Measurements from ENCODE around the gene CLASP1. TPM values are rescaled to one million over a fixed set of nuclear protein-coding genes. Genes with fewer than 3 reads are reported as not detected.

CLASP1 gene
- total RNA-seq, 2 experiments from 2014 or later = 33.8 to 72.4 TPM

- intact Hi-C loops (cut with micrococcal nuclease; ENCODE audit: unreplicated experiment) = no loop called here
- H3K36me3 ChIP-seq (ENCODE audit: insufficient read depth, low read length) = peaks cover 18% of the 10 kb centered on the region; the same call in 1 of the 2 replicates
- no peak overlapping the region for H2AFZ ChIP-seq (ENCODE audit: low read length)
- no peak for DNase-seq (ENCODE audit: low spot score)
- 0 out of 2 replicates have a peak, but pooled peaks cover 3% of the 10 kb centered on the region for H3K79me2 ChIP-seq (ENCODE audit: insufficient read depth, low read depth, low read length)
- H4K20me1 ChIP-seq (ENCODE audit: insufficient read depth, low read length) = 0 out of 2 replicates have a peak, but pooled peaks cover 8% of the 10 kb centered on the region
- CTCF ChIA-PET (ENCODE audit: unreplicated experiment) = no interaction called here
- no peaks in the 10 kb centered on the region for H3K9me2 ChIP-seq (ENCODE audit: insufficient read depth, low read length)
- no peak overlapping the region for H3K4me3 ChIP-seq (ENCODE audit: low read depth, low read length, poor library complexity, severe bottlenecking)
- no peaks in the 10 kb centered on the region for H3K4me1 ChIP-seq (ENCODE audit: insufficient read depth, low read length, poor library complexity, severe bottlenecking)
- H3K27ac ChIP-seq (ENCODE audit: low read depth, low read length, poor library complexity, severe bottlenecking) = no peak overlapping the region
- no peak overlapping the region for H3K4me2 ChIP-seq (ENCODE audit: low read length)
- POLR2A ChIA-PET = interaction anchor here (0.5 kb wide), 1 partner anchor 496 kb away, joined by 3 read pairs; no protein-coding TSS in a partner anchor
- BruUV-seq (replicated peaks) = no TSS peak
- no peaks in the 10 kb centered on the region for H3K9me3 ChIP-seq (ENCODE audit: low read length)
- TF ChIP-seq, protein P1, sequence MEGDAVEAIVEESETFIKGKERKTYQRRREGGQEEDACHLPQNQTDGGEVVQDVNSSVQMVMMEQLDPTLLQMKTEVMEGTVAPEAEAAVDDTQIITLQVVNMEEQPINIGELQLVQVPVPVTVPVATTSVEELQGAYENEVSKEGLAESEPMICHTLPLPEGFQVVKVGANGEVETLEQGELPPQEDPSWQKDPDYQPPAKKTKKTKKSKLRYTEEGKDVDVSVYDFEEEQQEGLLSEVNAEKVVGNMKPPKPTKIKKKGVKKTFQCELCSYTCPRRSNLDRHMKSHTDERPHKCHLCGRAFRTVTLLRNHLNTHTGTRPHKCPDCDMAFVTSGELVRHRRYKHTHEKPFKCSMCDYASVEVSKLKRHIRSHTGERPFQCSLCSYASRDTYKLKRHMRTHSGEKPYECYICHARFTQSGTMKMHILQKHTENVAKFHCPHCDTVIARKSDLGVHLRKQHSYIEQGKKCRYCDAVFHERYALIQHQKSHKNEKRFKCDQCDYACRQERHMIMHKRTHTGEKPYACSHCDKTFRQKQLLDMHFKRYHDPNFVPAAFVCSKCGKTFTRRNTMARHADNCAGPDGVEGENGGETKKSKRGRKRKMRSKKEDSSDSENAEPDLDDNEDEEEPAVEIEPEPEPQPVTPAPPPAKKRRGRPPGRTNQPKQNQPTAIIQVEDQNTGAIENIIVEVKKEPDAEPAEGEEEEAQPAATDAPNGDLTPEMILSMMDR (conservative IDR thresholded peaks at IDR 0.05; ENCODE audit: low read length) = no peak
- TF ChIP-seq EZH2phosphoT487 (IDR thresholded peaks at IDR 0.05; ENCODE audit: borderline replicate concordance, low read depth, low read length) = no peak
Measured at GRCh38 chr2:121492409-121492808, 156.9 kb downstream of the CLASP1 start.

DNA sequence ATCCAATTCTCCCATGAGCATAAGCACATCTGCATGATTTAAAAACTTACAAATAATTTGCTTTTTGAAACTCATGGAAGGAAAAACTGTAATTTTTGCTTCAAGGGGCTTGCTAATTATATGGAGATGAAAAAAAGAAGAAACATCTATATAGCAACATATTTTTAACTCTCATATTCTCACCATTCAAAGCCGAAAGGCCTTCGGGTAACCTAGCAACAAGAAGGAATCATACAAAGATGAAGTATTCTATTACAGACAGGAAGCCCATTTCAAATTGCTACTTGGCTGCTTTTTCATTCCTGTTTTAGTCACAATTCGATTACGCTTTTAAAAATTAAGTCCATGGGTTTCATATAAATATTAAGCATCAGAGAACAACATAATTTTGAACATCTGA lies 157.7 kb downstream of the CLASP1 start:
- Histone ChIP-seq H3K36me3 (ENCODE audit: insufficient read depth, low read length) (peaks cover 12% of the 10 kb centered on the region; the same call in 1 of the 2 replicates), H3K27ac (ENCODE audit: low read depth, low read length, poor library complexity, severe bottlenecking) (no peak overlapping the region), H3K79me2 (ENCODE audit: insufficient read depth, low read depth, low read length) (0 out of 2 replicates have a peak, but pooled peaks cover 3% of the 10 kb centered on the region), H2AFZ (ENCODE audit: low read length) (no peak overlapping the region), H3K4me3 (ENCODE audit: low read depth, low read length, poor library complexity, severe bottlenecking) (no peak overlapping the region), H3K9me2 (ENCODE audit: insufficient read depth, low read length) (no peaks in the 10 kb centered on the region), H3K9me3 (ENCODE audit: low read length) (no peaks in the 10 kb centered on the region), H4K20me1 (ENCODE audit: insufficient read depth, low read length) (0 out of 2 replicates have a peak, but pooled peaks cover 8% of the 10 kb centered on the region), H3K4me1 (ENCODE audit: insufficient read depth, low read length, poor library complexity, severe bottlenecking) (no peaks in the 10 kb centered on the region), H3K4me2 (ENCODE audit: low read length) (no peak overlapping the region)
- ChIA-PET POLR2A (no interaction called here), CTCF (ENCODE audit: unreplicated experiment) (no interaction called here)
- intact Hi-C loops (cut with micrococcal nuclease; ENCODE audit: unreplicated experiment) = no loop called here
- BruUV-seq (replicated peaks) = no TSS peak
- no peak for TF ChIP-seq EZH2phosphoT487 (IDR thresholded peaks at IDR 0.05; ENCODE audit: borderline replicate concordance, low read depth, low read length)
- TF ChIP-seq, protein P1 (conservative IDR thresholded peaks at IDR 0.05; ENCODE audit: low read length) = no peak
- no peak for DNase-seq (ENCODE audit: low spot score)

- TF ChIP-seq, protein P1 (conservative IDR thresholded peaks at IDR 0.05; ENCODE audit: low read length) = no peak
- TF ChIP-seq EZH2phosphoT487 (IDR thresholded peaks at IDR 0.05; ENCODE audit: borderline replicate concordance, low read depth, low read length) = no peak
- CTCF ChIA-PET (ENCODE audit: unreplicated experiment) = interaction anchor here (0.6 kb wide), 1 partner anchor 907 kb away, joined by 3 read pairs; no protein-coding TSS in a partner anchor
- 0 out of 2 replicates have a peak, but pooled peaks cover 3% of the 10 kb centered on the region for H3K79me2 ChIP-seq (ENCODE audit: insufficient read depth, low read depth, low read length)
Measured at GRCh38 chr2:121490584-121491133, 158.6 kb downstream of the CLASP1 start.

More at GRCh38 chr2:121490584-121491133, 158.6 kb downstream of the CLASP1 start:
- H3K9me2 ChIP-seq (ENCODE audit: insufficient read depth, low read length) = no peaks in the 10 kb centered on the region
- no peak overlapping the region for H3K4me2 ChIP-seq (ENCODE audit: low read length)
- DNase-seq (ENCODE audit: low spot score) = no peak
- peaks cover 12% of the 10 kb centered on the region; the same call in 1 of the 2 replicates for H3K36me3 ChIP-seq (ENCODE audit: insufficient read depth, low read length)
- no peaks in the 10 kb centered on the region for H3K9me3 ChIP-seq (ENCODE audit: low read length)
- intact Hi-C loops (cut with micrococcal nuclease; ENCODE audit: unreplicated experiment) = no loop called here
- POLR2A ChIA-PET = interaction anchor here (0.7 kb wide), 1 partner anchor 269 kb away, joined by 4 read pairs; no protein-coding TSS in a partner anchor
- H3K4me3 ChIP-seq (ENCODE audit: low read depth, low read length, poor library complexity, severe bottlenecking) = no peak overlapping the region
- 0 out of 2 replicates have a peak, but pooled peaks cover 8% of the 10 kb centered on the region for H4K20me1 ChIP-seq (ENCODE audit: insufficient read depth, low read length)
- H2AFZ ChIP-seq (ENCODE audit: low read length) = no peak overlapping the region
- H3K4me1 ChIP-seq (ENCODE audit: insufficient read depth, low read length, poor library complexity, severe bottlenecking) = no peaks in the 10 kb centered on the region
- BruUV-seq (replicated peaks) = no TSS peak
- H3K27ac ChIP-seq (ENCODE audit: low read depth, low read length, poor library complexity, severe bottlenecking) = no peak overlapping the region
